A673 (cell line): ENCODE data around the gene FHIT.

Experiments used
- CTCF ChIP-seq: fragments of 300-800, 200-600 bp; sonication (generic); conservative IDR thresholded peaks from 2 replicates; pipeline ENCODE4 v1.5.1; 2017; ENCODE audit warnings: low read depth, mild to moderate bottlenecking, antibody characterized with exemption, low read length, moderate library complexity, mixed read lengths
- EZH2 ChIP-seq: fragments of 200-600 bp; sonication (generic); IDR thresholded peaks from 2 replicates; pipeline ENCODE4 v1.6.1; 2017; ENCODE audit warnings: borderline replicate concordance, low read depth, mild to moderate bottlenecking, mixed read lengths, antibody characterized with exemption, low read length; ENCODE audit not compliant: poor library complexity, severe bottlenecking

- TF ChIP-seq CTCF (no peak), EZH2 (no peak)
Measured at GRCh38 chr3:60948488-60948887, 302.8 kb downstream of the FHIT start.
